IMR-90 (cell line): ENCODE results near the gene ZNF827. TPM values are rescaled to one million over a fixed set of nuclear protein-coding genes. Genes with fewer than 3 reads are reported as not detected.

ENCODE experiments used
- ATAC-seq: fragments of 200-7000 bp; cut with Tn5 transposase; 2 replicates; pipeline ENCODE4 v1.9.1; 2020; ENCODE audit warnings: low read depth, mild to moderate bottlenecking, moderate library complexity
- BruUV-seq: library from RNA; stranded (reverse); fragments of 400-500 nt; replicated peaks from 2 replicates; lab custom pipeline; 2021; lab: Mats Ljungman, UMichigan
- CTCF ChIA-PET: fragments of 300-600 bp; formaldehyde crosslinking; extraction: SDS; loops from one replicate; lab custom pipeline; 2021; ENCODE audit warnings: antibody characterized with exemption; lab: Yijun Ruan, JAX
- POLR2A ChIA-PET: fragments of 300-600 bp; sonication (Branson Sonifier 250); formaldehyde crosslinking; loops from one replicate; lab custom pipeline; 2022; ENCODE audit warnings: antibody characterized with exemption; ENCODE audit not compliant: unreplicated experiment; lab: Charles Lee
- DNase-seq: peaks from one replicate; pipeline ENCODE4 v3.0.0; 2013
- H2AFZ ChIP-seq: replicated peaks from 2 replicates; pipeline ENCODE3; 2013; ENCODE audit warnings: low read length, mild to moderate bottlenecking; ENCODE audit not compliant: poor library complexity
- H2AK5ac ChIP-seq: 2 replicates; pipeline ENCODE4 v1.6.1; 2013; ENCODE audit warnings: low read depth, low read length, inconsistent platforms
- H2AK9ac ChIP-seq: replicated peaks from 2 replicates; pipeline ENCODE3; 2013; ENCODE audit warnings: mild to moderate bottlenecking, low read depth, low read length, moderate library complexity; ENCODE audit not compliant: poor library complexity
- H2BK120ac ChIP-seq: 2 replicates; pipeline ENCODE4 v1.6.1; 2013; ENCODE audit warnings: low read depth, low read length, inconsistent platforms
- H2BK15ac ChIP-seq: 3 replicates; pipeline ENCODE4 v1.6.1; 2013; ENCODE audit warnings: low read depth, low read length, inconsistent platforms
- H2BK20ac ChIP-seq: 2 replicates; pipeline ENCODE4 v1.6.1; 2013; ENCODE audit warnings: low read depth, mild to moderate bottlenecking, inconsistent platforms, low read length, moderate library complexity
- H2BK5ac ChIP-seq: 2 replicates; pipeline ENCODE4 v1.6.1; 2013; ENCODE audit warnings: mild to moderate bottlenecking, low read depth, low read length, inconsistent platforms; ENCODE audit not compliant: poor library complexity, severe bottlenecking
- H3K14ac ChIP-seq: replicated peaks from 2 replicates; pipeline ENCODE4 v1.6.1; 2013; ENCODE audit warnings: low read depth, low read length, inconsistent platforms
- H3K18ac ChIP-seq: 2 replicates; pipeline ENCODE4 v1.6.1; 2013; ENCODE audit warnings: low read depth, low read length, control low read depth
- H3K23ac ChIP-seq: 2 replicates; pipeline ENCODE4 v1.6.1; 2013; ENCODE audit warnings: low read depth, low read length, inconsistent platforms
- H3K27ac ChIP-seq: 2 replicates; pipeline ENCODE4 v1.5.1; 2013; ENCODE audit warnings: mild to moderate bottlenecking, control low read depth, low read length; ENCODE audit not compliant: insufficient read depth
- H3K27me3 ChIP-seq: 2 replicates; pipeline ENCODE4 v1.6.1; 2013; ENCODE audit warnings: low read length; ENCODE audit not compliant: control insufficient read depth, insufficient read depth
- H3K36me3 ChIP-seq: 2 replicates; pipeline ENCODE4 v1.6.1; 2013; ENCODE audit warnings: low read length, mixed read lengths; ENCODE audit not compliant: control insufficient read depth, insufficient read depth
- H3K4ac ChIP-seq: 2 replicates; pipeline ENCODE4 v1.6.1; 2013; ENCODE audit warnings: low read depth, low read length, inconsistent platforms
- H3K4me1 ChIP-seq: 2 replicates; pipeline ENCODE4 v1.6.1; 2013; ENCODE audit warnings: low read length, mixed read lengths; ENCODE audit not compliant: control insufficient read depth, insufficient read depth
- H3K4me2 ChIP-seq: 2 replicates; pipeline ENCODE4 v1.6.1; 2013; ENCODE audit warnings: low read depth, mild to moderate bottlenecking, control low read depth, low read length, moderate library complexity
- H3K4me3 ChIP-seq: 2 replicates; pipeline ENCODE4 v1.5.1; 2013; ENCODE audit warnings: low read depth, mild to moderate bottlenecking, control low read depth, low read length, moderate library complexity; ENCODE audit not compliant: insufficient read depth
- H3K56ac ChIP-seq: 2 replicates; pipeline ENCODE4 v1.6.1; 2013; ENCODE audit warnings: low read length, inconsistent platforms; ENCODE audit not compliant: insufficient read depth; ENCODE audit errors: extremely low read depth
- H3K79me1 ChIP-seq, 2 experiments: 2 replicates each; pipeline ENCODE4 v1.6.1; 2013; ENCODE audit warnings: low read length in 2 of 2, inconsistent platforms in 1 of 2, low read depth in 1 of 2
- H3K9ac ChIP-seq: 2 replicates; pipeline ENCODE4 v1.6.1; 2013; ENCODE audit warnings: low read depth, low read length, control low read depth
- H3K9me1 ChIP-seq: 2 replicates; pipeline ENCODE4 v1.6.1; 2013; ENCODE audit warnings: low read length, inconsistent platforms; ENCODE audit not compliant: insufficient read depth
- H3K9me3 ChIP-seq: 2 replicates; pipeline ENCODE4 v1.6.1; 2013; ENCODE audit warnings: low read length; ENCODE audit not compliant: control insufficient read depth, insufficient read depth
- H4K20me1 ChIP-seq: 2 replicates; pipeline ENCODE4 v1.6.1; 2013; ENCODE audit warnings: low read length, inconsistent platforms; ENCODE audit not compliant: insufficient read depth
- H4K5ac ChIP-seq: 2 replicates; pipeline ENCODE4 v1.6.1; 2013; ENCODE audit warnings: mild to moderate bottlenecking, low read depth, low read length, control low read depth
- H4K8ac ChIP-seq, 2 experiments: 2 replicates each; pipeline ENCODE4 v1.6.1; 2013; ENCODE audit warnings: low read depth in 2 of 2, low read length in 2 of 2, control low read depth in 1 of 2, inconsistent platforms in 1 of 2
- H4K91ac ChIP-seq: 2 replicates; pipeline ENCODE4 v1.6.1; 2013; ENCODE audit warnings: low read depth, low read length, inconsistent platforms; ENCODE audit not compliant: insufficient read depth
- BHLHE40 ChIP-seq: fragments of 150-350 bp; IDR thresholded peaks from 2 replicates; pipeline ENCODE4 v1.6.1; 2016; ENCODE audit warnings: mild to moderate bottlenecking, low read depth, low read length
- FOS ChIP-seq: fragments of 150-350 bp; IDR thresholded peaks from 2 replicates; pipeline ENCODE4 v1.6.1; 2016; ENCODE audit warnings: low read depth, low read length
- MXI1 ChIP-seq: IDR thresholded peaks from 2 replicates; pipeline ENCODE4 v1.6.1; 2012; ENCODE audit warnings: low read depth, mild to moderate bottlenecking, low read length, moderate library complexity, borderline replicate concordance
- NFE2L2 ChIP-seq: fragments of 150-350 bp; IDR thresholded peaks from 2 replicates; pipeline ENCODE4 v1.6.1; 2016; ENCODE audit warnings: low read depth, mild to moderate bottlenecking, low read length
- POLR2A ChIP-seq: IDR thresholded peaks from 2 replicates; pipeline ENCODE4 v1.6.1; 2012; ENCODE audit warnings: mild to moderate bottlenecking, low read depth, low read length
- RAD21 ChIP-seq: IDR thresholded peaks from 2 replicates; pipeline ENCODE4 v1.6.1; 2012; ENCODE audit warnings: low read length, improper control_type of control experiment
- RCOR1 ChIP-seq: IDR thresholded peaks from 2 replicates; pipeline ENCODE4 v1.6.1; 2012; ENCODE audit warnings: mild to moderate bottlenecking, low read length, improper control_type of control experiment; ENCODE audit not compliant: insufficient replicate concordance
- RFX5 ChIP-seq: IDR thresholded peaks from 2 replicates; pipeline ENCODE4 v1.8.0; 2012; ENCODE audit warnings: low read depth, mild to moderate bottlenecking, low read length, moderate library complexity
- WGBS, 2 experiments: methylation state at CpG; one replicate each; pipeline versions ENCODE4 v1.1.5 to v1.1.7; 2013; ENCODE audit warnings: missing lambda C conversion rate in 2 of 2; ENCODE audit not compliant: insufficient read length in 1 of 2; ENCODE audit errors: extremely low coverage in 2 of 2; 5-methylcytosine and 5-hydroxymethylcytosine counted together
- dilution Hi-C: fragments of 300-500 bp; cut with HindIII; formaldehyde crosslinking; loops from one replicate; pipeline ENCODE4 v1.14.3; 2018; ENCODE audit warnings: low sequenced_read_pairs; ENCODE audit not compliant: unreplicated experiment
- in situ Hi-C: fragments of 300-500 bp; cut with MboI; formaldehyde crosslinking; loops from 3 replicates; pipeline ENCODE4 v1.14.3; 2019; ENCODE audit warnings: low sequenced_read_pairs, inconsistent platforms, mixed read lengths
- intact Hi-C: fragments of 100-400 bp; cut with micrococcal nuclease; formaldehyde crosslinking; loops from 2 replicates; pipeline ENCODE4 v1.10.0; 2022
- polyA plus RNA-seq, 3 experiments: library from polyadenylated mRNA; depleted of rRNA; stranded (reverse); fragments of >200 nt; gene quantifications; 2 replicates each; pipeline ENCODE4 v1.2.3, GENCODE V29; 2012; ENCODE audit warnings: low replicate concordance in 1 of 3
- total RNA-seq: library from RNA; depleted of rRNA; stranded (reverse); fragments of >200 nt; gene quantifications from 2 replicates; pipeline ENCODE4 v1.2.3, GENCODE V29; 2012
- TF ChIP-seq, protein P1 (sequence below): fragments of 150-350 bp; IDR thresholded peaks from 2 replicates; pipeline ENCODE4 v1.6.1; 2016; ENCODE audit warnings: low read depth, mild to moderate bottlenecking, low read length, moderate library complexity, borderline replicate concordance
- TF ChIP-seq, protein P2 (sequence below): fragments of 150-350 bp; IDR thresholded peaks from 2 replicates; pipeline ENCODE4 v1.6.1; 2017; ENCODE audit warnings: mild to moderate bottlenecking, antibody characterized with exemption, low read length, low read depth
- TF ChIP-seq, protein P3 (sequence below): conservative IDR thresholded peaks from 2 replicates; pipeline ENCODE4 v1.5.1; 2012; ENCODE audit warnings: mild to moderate bottlenecking, low read depth, low read length, improper control_type of control experiment

ZNF827 gene
- total and polyA plus RNA-seq, 2 of the 4 experiments (the other 2 are of a cell fraction) = 6.6 to 31.7 TPM

DNA sequence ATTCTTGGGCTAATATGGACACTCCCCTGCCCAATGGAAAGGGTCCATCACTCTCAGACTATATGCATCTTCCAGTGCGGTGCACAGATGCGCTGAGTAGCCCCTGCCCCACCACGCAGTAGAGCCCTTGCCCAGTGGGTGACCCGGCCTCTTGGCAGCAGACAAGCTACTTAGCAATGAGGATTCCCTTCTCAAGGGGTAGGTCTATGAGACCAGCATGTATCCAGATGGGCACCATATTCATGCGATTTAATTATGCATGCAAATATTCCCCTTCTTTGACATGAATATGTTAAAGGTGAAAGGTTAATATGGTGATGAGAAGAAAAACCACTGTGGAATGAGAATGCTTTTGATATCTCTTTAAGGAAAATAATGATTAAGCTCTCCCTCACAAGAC is 77.7 kb downstream of the ZNF827 start (continued):
- TF ChIP-seq RFX5 (no peak), BHLHE40 (no peak)

DNA sequence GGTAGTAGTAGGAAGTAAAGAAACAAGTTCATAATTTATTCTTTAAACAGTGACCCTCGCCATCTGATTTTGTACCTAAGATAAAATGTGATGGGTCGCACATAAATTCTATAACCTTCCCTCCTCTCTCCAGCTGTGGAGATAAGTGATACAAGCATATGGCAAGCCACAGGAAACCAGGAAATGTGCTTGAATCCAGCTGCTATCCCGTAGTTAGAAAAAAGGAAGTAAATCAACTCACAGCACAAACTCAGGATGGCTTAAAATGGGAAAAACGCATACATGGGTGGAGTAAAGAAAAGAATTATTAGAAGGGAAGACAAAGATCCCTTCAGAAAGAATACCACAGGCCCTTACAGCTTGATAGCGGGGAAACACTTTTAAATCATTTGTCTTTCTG is 78.2 kb downstream of the ZNF827 start:
- peaks cover 5% of the 10 kb centered on the region; the same call in 1 of the 2 replicates for H3K9me1 ChIP-seq
- no peak overlapping the region for H2BK5ac ChIP-seq
- WGBS, 2 experiments = no CpG with 5 or more reads among the region's 5 CpGs
- DNase-seq = no peak
- no peak overlapping the region for H3K27ac ChIP-seq
- intact Hi-C loops = no loop called here
- no peak for ATAC-seq
- H2AK5ac ChIP-seq = no peak overlapping the region
- dilution Hi-C loops = no loop called here
- no peak overlapping the region for H4K5ac ChIP-seq
- H3K4me1 ChIP-seq = no peaks in the 10 kb centered on the region; the same call in none of the 2 replicates
- no peak overlapping the region for H3K14ac ChIP-seq
- H3K18ac ChIP-seq = no peak overlapping the region
- no peak for TF ChIP-seq POLR2A
- TF ChIP-seq NFE2L2 = no peak
- TF ChIP-seq, protein P1, sequence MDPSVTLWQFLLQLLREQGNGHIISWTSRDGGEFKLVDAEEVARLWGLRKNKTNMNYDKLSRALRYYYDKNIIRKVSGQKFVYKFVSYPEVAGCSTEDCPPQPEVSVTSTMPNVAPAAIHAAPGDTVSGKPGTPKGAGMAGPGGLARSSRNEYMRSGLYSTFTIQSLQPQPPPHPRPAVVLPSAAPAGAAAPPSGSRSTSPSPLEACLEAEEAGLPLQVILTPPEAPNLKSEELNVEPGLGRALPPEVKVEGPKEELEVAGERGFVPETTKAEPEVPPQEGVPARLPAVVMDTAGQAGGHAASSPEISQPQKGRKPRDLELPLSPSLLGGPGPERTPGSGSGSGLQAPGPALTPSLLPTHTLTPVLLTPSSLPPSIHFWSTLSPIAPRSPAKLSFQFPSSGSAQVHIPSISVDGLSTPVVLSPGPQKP = no peak
- TF ChIP-seq RCOR1 = no peak
- TF ChIP-seq BHLHE40 = no peak
- TF ChIP-seq, protein P2, sequence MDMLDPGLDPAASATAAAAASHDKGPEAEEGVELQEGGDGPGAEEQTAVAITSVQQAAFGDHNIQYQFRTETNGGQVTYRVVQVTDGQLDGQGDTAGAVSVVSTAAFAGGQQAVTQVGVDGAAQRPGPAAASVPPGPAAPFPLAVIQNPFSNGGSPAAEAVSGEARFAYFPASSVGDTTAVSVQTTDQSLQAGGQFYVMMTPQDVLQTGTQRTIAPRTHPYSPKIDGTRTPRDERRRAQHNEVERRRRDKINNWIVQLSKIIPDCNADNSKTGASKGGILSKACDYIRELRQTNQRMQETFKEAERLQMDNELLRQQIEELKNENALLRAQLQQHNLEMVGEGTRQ = no peak
- TF ChIP-seq RAD21 = no peak
- TF ChIP-seq FOS = no peak
- TF ChIP-seq, protein P3, sequence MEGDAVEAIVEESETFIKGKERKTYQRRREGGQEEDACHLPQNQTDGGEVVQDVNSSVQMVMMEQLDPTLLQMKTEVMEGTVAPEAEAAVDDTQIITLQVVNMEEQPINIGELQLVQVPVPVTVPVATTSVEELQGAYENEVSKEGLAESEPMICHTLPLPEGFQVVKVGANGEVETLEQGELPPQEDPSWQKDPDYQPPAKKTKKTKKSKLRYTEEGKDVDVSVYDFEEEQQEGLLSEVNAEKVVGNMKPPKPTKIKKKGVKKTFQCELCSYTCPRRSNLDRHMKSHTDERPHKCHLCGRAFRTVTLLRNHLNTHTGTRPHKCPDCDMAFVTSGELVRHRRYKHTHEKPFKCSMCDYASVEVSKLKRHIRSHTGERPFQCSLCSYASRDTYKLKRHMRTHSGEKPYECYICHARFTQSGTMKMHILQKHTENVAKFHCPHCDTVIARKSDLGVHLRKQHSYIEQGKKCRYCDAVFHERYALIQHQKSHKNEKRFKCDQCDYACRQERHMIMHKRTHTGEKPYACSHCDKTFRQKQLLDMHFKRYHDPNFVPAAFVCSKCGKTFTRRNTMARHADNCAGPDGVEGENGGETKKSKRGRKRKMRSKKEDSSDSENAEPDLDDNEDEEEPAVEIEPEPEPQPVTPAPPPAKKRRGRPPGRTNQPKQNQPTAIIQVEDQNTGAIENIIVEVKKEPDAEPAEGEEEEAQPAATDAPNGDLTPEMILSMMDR = no peak
- no peak for TF ChIP-seq MXI1
- TF ChIP-seq RFX5 = no peak
- peaks cover 0 to 15% of the 10 kb centered on the region in 2 experiments; a peak in 2 of 4 replicates for H3K79me1 ChIP-seq
- no peak overlapping the region for H3K4ac ChIP-seq
- H3K56ac ChIP-seq = no peak overlapping the region
- peaks cover 1% of the 10 kb centered on the region; the same call in 1 of the 2 replicates for H3K36me3 ChIP-seq
- no peaks in the 10 kb centered on the region for H3K9me3 ChIP-seq
- no peak overlapping the region for H2BK15ac ChIP-seq
- no peak overlapping the region for H4K8ac ChIP-seq
- H2AFZ ChIP-seq = no peak overlapping the region
- H2BK20ac ChIP-seq = no peak overlapping the region
- in situ Hi-C loops = no loop called here
- no peak overlapping the region for H3K4me3 ChIP-seq
- no peaks in the 10 kb centered on the region for H3K27me3 ChIP-seq
- H3K23ac ChIP-seq = no peak overlapping the region
- H4K20me1 ChIP-seq = no peaks in the 10 kb centered on the region
- ChIA-PET POLR2A (no interaction called here), CTCF (no interaction called here)
- no peak overlapping the region for H2BK120ac ChIP-seq
- H4K91ac ChIP-seq = no peak overlapping the region
- no TSS peak for BruUV-seq
- H3K9ac ChIP-seq = no peak overlapping the region
- no peak overlapping the region for H2AK9ac ChIP-seq
- no peak overlapping the region for H3K4me2 ChIP-seq
